Measurements from ENCODE around the gene CCDC170.

CCDC170 gene

GRCh38 chr6:151617539-151617938 lies 123.7 kb downstream of the CCDC170 start:
- DNase-seq (ENCODE audit: low spot score): no peak

- DNase-seq (ENCODE audit: low spot score): no peak
These were observed 124.9 kb downstream of the CCDC170 start for GRCh38 chr6:151618717-151619116.

GRCh38 chr6:151620179-151620578 lies 126.4 kb downstream of the CCDC170 start:
- no peak for DNase-seq (ENCODE audit: low spot score)

- no peak for DNase-seq (ENCODE audit: low spot score)
These were observed 130.3 kb downstream of the CCDC170 start for GRCh38 chr6:151624071-151624470.

GRCh38 chr6:151624481-151624880 lies 130.7 kb downstream of the CCDC170 start:
- DNase-seq (ENCODE audit: low spot score): no peak

GRCh38 chr6:151624900-151625536 lies 131.2 kb downstream of the CCDC170 start:
- DNase-seq (ENCODE audit: low spot score): no peak

- DNase-seq (ENCODE audit: low spot score): no peak
These were observed 134.1 kb downstream of the CCDC170 start for GRCh38 chr6:151627689-151628444.

GRCh38 chr6:151629791-151630190 lies 136.0 kb downstream of the CCDC170 start:
- DNase-seq (ENCODE audit: low spot score): no peak

- no peak for DNase-seq (ENCODE audit: low spot score)
These were observed 136.6 kb downstream of the CCDC170 start for GRCh38 chr6:151630387-151630786.

GRCh38 chr6:151630991-151631655 lies 137.3 kb downstream of the CCDC170 start:
- no peak for DNase-seq (ENCODE audit: low spot score)

- DNase-seq (ENCODE audit: low spot score): no peak
These were observed 138.7 kb downstream of the CCDC170 start for GRCh38 chr6:151632415-151632987.

GRCh38 chr6:151633526-151634335 lies 139.9 kb downstream of the CCDC170 start:
- DNase-seq (ENCODE audit: low spot score): no peak

- DNase-seq (ENCODE audit: low spot score): no peak
These were observed 140.5 kb downstream of the CCDC170 start for GRCh38 chr6:151634336-151634720.

- DNase-seq (ENCODE audit: low spot score): no peak
These were observed 141.9 kb downstream of the CCDC170 start for GRCh38 chr6:151635741-151636140.

- DNase-seq (ENCODE audit: low spot score): no peak
These were observed 144.0 kb downstream of the CCDC170 start for GRCh38 chr6:151637814-151638213.

GRCh38 chr6:151639750-151640149 lies 145.9 kb downstream of the CCDC170 start:
- DNase-seq (ENCODE audit: low spot score): no peak

GRCh38 chr6:151641028-151641427 lies 147.2 kb downstream of the CCDC170 start:
- DNase-seq (ENCODE audit: low spot score): no peak

GRCh38 chr6:151647976-151648639 lies 154.3 kb downstream of the CCDC170 start:
- no peak for DNase-seq (ENCODE audit: low spot score)

- DNase-seq (ENCODE audit: low spot score): no peak
These were observed 156.0 kb downstream of the CCDC170 start for GRCh38 chr6:151649835-151650234.

- DNase-seq (ENCODE audit: low spot score): no peak
These were observed 157.8 kb downstream of the CCDC170 start for GRCh38 chr6:151651639-151652038.

- no peak for DNase-seq (ENCODE audit: low spot score)
These were observed 158.5 kb downstream of the CCDC170 start for GRCh38 chr6:151652325-151652724.
